Gastrocnemius medialis (tissue), 4 donors: ENCODE measurements around the gene NCOA6. TPM values are rescaled to one million over a fixed set of nuclear protein-coding genes. Genes with fewer than 3 reads are reported as not detected.
"Not testable (repeated sequence)": the region's sequence is repeated elsewhere in the genome, so short reads cannot be mapped to it uniquely, and the experiment has no call there.

Source experiments
- ATAC-seq, 2 donors: fragments of 150-250 bp; one replicate each; pipeline ENCODE4 v1.9.1; 2016
- DNase-seq, 2 donors: peaks; one replicate each; pipeline ENCODE4 v3.0.0-alpha.2; 2019
- H3K27ac ChIP-seq, 4 donors: fragments of 200-600 bp; sonication (generic); 1 replicate in 1 of 4; 2 replicates in 3 of 4; pipeline ENCODE4 v1.5.1; 2016 to 2018; ENCODE audit warnings: mild to moderate bottlenecking in 2 of 4, moderate library complexity in 1 of 4
- H3K27me3 ChIP-seq, 3 donors: fragments of 200-600 bp; sonication (generic) in 2 of 3; 1 replicate in 1 of 3; 2 replicates in 2 of 3; pipeline versions ENCODE4 v1.5.1 to v1.6.0; 2016 to 2019; ENCODE audit warnings: mild to moderate bottlenecking in 1 of 3, moderate library complexity in 1 of 3
- H3K36me3 ChIP-seq, 2 donors: fragments of 200-600 bp; sonication (generic) in 1 of 2; one replicate each; pipeline ENCODE4 v1.5.1; 2017 to 2018
- H3K4me1 ChIP-seq, 2 donors: fragments of 200-600 bp; sonication (generic) in 1 of 2; one replicate each; pipeline ENCODE4 v1.5.1; 2016 to 2017; ENCODE audit warnings: mild to moderate bottlenecking in 2 of 2
- H3K4me3 ChIP-seq, 4 donors: fragments of 200-600 bp; sonication (generic) in 3 of 4; 1 replicate in 1 of 4; 2 replicates in 3 of 4; pipeline ENCODE4 v1.5.1; 2016 to 2019; ENCODE audit warnings: mild to moderate bottlenecking in 2 of 4
- H3K9me3 ChIP-seq, 3 donors: fragments of 200-600 bp; sonication (generic) in 2 of 3; 1 replicate in 1 of 3; 2 replicates in 2 of 3; pipeline ENCODE4 v1.5.1; 2016 to 2019
- POLR2A ChIP-seq, 2 donors: fragments of 450-650 bp; IDR thresholded peaks; one replicate each; pipeline ENCODE4 v1.6.1; 2017; ENCODE audit warnings: antibody characterized with exemption in 2 of 2, mild to moderate bottlenecking in 2 of 2, moderate library complexity in 2 of 2
- in situ Hi-C, 4 donors: fragments of 200-750 bp; cut with MboI; loops; one replicate each; pipeline versions ENCODE4 v1.15.0 to v1.8.0; 2017; ENCODE audit warnings: low sequenced_read_pairs in 4 of 4
- intact Hi-C: fragments of 100-400 bp; cut with DNase I; formaldehyde crosslinking; loops from one replicate; pipeline ENCODE4 v1.15.1; 2023; ENCODE audit warnings: low total_unique reads
- total RNA-seq, 4 donors: library from RNA; depleted of rRNA; stranded (reverse); fragments of >200 nt; gene quantifications; one replicate each; pipeline versions ENCODE4 v1.1.0 to v1.2.3, GENCODE V29; 2016
- TF ChIP-seq, protein P1 (sequence below), 5 experiments: fragments of 450-650 bp in 3 of 5; fragments of 200-600 bp in 2 of 5; sonication (generic) in 2 of 5; IDR thresholded peaks in 4 of 5; conservative IDR thresholded peaks in 1 of 5; 1 replicate in 4 of 5; 2 replicates in 1 of 5; pipeline ENCODE4 v1.5.1; 2016 to 2019; ENCODE audit warnings: antibody characterized with exemption in 5 of 5, mild to moderate bottlenecking in 3 of 5, moderate library complexity in 3 of 5

NCOA6 gene
- total RNA-seq, 4 donors from 2014 or later, result 10.9 to 12.7 (median 11.6) TPM

DNA sequence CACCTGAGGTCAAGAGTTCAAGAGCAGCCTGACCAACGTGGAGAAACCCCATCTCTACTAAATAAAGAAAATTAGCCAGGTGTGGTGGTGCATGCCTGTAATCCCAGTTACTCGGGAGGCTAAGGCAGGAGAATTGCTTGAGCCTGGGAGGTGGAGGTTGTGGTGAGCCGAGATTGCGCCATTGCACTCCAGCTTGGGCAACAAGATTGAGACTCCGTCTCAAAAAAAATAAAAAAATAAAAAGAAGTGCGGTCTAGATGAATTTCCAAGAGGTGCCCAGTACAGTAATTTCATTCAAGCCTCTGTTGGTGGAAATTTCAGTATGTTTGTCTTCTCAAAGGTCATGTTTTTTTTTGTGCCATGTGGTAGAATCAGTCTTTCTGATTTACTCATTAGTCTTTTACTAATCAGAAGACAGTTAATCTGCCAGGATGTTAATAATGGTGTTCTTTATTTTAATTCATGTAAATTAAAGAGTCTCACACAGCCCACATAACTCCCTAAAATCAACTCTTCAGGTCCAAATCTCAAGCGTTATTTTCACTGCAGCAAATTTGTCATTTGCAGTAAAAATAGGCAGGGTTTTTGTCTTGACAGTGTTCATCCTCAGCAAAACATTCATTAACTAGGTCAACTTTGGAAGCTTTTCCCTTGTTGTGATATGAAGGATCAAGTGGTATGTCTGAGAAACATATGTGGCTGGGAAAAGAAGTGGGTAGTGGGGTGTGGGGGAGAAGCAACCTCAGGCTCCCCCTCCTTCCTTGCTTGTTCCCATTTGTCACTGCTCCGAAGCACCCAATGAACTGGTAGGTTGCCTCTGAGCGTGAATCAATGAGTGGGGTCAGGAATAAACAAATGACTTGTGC lies 108.0 kb downstream of the NCOA6 start:
- TF ChIP-seq, protein P1, sequence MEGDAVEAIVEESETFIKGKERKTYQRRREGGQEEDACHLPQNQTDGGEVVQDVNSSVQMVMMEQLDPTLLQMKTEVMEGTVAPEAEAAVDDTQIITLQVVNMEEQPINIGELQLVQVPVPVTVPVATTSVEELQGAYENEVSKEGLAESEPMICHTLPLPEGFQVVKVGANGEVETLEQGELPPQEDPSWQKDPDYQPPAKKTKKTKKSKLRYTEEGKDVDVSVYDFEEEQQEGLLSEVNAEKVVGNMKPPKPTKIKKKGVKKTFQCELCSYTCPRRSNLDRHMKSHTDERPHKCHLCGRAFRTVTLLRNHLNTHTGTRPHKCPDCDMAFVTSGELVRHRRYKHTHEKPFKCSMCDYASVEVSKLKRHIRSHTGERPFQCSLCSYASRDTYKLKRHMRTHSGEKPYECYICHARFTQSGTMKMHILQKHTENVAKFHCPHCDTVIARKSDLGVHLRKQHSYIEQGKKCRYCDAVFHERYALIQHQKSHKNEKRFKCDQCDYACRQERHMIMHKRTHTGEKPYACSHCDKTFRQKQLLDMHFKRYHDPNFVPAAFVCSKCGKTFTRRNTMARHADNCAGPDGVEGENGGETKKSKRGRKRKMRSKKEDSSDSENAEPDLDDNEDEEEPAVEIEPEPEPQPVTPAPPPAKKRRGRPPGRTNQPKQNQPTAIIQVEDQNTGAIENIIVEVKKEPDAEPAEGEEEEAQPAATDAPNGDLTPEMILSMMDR (IDR thresholded peaks at IDR 0.05 in 4 of 5, conservative IDR thresholded peaks at IDR 0.05 in 1 of 5), result no peak
- no peak for TF ChIP-seq POLR2A (IDR thresholded peaks at IDR 0.05)
- Histone ChIP-seq H3K27ac (no peak overlapping the region), H3K4me1 (peaks cover 8 to 23% of the 10 kb centered on the region in 2 donors), H3K9me3 (no peaks in the 10 kb centered on the region), H3K36me3 (peaks cover 0 to 20% of the 10 kb centered on the region in 2 donors), H3K4me3 (no peak overlapping the region), H3K27me3 (no peaks in the 10 kb centered on the region)
- DNase-seq (no peak), ATAC-seq (no peak)
- intact Hi-C loops, result no loop called here
- in situ Hi-C loops, result loop anchor here in 1 of 4 donors (25.0 kb wide), 1 partner anchor 180 kb away; no protein-coding TSS in a partner anchor

- no peak overlapping the region for H3K4me3 ChIP-seq
- in situ Hi-C loops, result loop anchor here in 1 of 4 donors (25.0 kb wide), 1 partner anchor 180 kb away; no protein-coding TSS in a partner anchor
Observed at GRCh38 chr20:34716921-34717229, 108.6 kb downstream of the NCOA6 start.

DNA sequence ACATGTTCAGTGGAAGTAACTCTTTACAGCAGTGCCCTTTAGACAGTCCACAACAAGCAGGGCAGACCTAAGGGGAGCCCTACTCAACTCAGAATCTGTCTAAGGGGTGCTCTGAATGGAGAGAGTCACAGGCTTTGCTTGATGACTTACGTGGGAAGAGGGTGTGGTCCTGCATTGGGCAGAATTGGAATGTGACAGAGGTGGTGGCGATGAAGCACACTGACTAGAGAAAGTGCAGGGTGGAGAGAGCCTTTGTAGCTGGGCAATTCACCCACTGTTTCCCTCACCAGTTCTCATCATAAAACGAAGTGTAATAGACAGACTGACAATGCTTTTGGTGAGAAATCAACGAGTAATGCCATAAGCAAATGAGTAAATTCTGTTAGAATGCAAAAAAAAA lies 110.1 kb downstream of the NCOA6 start:
- no peaks in the 10 kb centered on the region for H3K27me3 ChIP-seq
- no peaks in the 10 kb centered on the region for H3K9me3 ChIP-seq
- peaks cover 11 to 23% of the 10 kb centered on the region in 2 donors for H3K4me1 ChIP-seq
- ATAC-seq (no peak), DNase-seq (no peak)
- in situ Hi-C loops, result loop anchor here in 1 of 4 donors (25.0 kb wide), 1 partner anchor 178 kb away; no protein-coding TSS in a partner anchor
- peaks cover 0 to 20% of the 10 kb centered on the region in 2 donors for H3K36me3 ChIP-seq
- intact Hi-C loops, result no loop called here
- no peak overlapping the region for H3K4me3 ChIP-seq
- no peak overlapping the region for H3K27ac ChIP-seq
- TF ChIP-seq POLR2A (IDR thresholded peaks at IDR 0.05), result no peak
- TF ChIP-seq, protein P1 (IDR thresholded peaks at IDR 0.05 in 4 of 5, conservative IDR thresholded peaks at IDR 0.05 in 1 of 5), result no peak

More at GRCh38 chr20:34716921-34717229, 108.6 kb downstream of the NCOA6 start:
- H3K27me3 ChIP-seq, result no peaks in the 10 kb centered on the region
- no peak for ATAC-seq
- peaks cover 8 to 23% of the 10 kb centered on the region in 2 donors for H3K4me1 ChIP-seq
- H3K27ac ChIP-seq, result no peak overlapping the region
- intact Hi-C loops, result no loop called here
- DNase-seq, result no peak
- H3K36me3 ChIP-seq, result peaks cover 0 to 20% of the 10 kb centered on the region in 2 donors
- TF ChIP-seq, protein P1 (IDR thresholded peaks at IDR 0.05 in 4 of 5, conservative IDR thresholded peaks at IDR 0.05 in 1 of 5), result no peak
- TF ChIP-seq POLR2A (IDR thresholded peaks at IDR 0.05), result no peak
- no peaks in the 10 kb centered on the region for H3K9me3 ChIP-seq

DNA sequence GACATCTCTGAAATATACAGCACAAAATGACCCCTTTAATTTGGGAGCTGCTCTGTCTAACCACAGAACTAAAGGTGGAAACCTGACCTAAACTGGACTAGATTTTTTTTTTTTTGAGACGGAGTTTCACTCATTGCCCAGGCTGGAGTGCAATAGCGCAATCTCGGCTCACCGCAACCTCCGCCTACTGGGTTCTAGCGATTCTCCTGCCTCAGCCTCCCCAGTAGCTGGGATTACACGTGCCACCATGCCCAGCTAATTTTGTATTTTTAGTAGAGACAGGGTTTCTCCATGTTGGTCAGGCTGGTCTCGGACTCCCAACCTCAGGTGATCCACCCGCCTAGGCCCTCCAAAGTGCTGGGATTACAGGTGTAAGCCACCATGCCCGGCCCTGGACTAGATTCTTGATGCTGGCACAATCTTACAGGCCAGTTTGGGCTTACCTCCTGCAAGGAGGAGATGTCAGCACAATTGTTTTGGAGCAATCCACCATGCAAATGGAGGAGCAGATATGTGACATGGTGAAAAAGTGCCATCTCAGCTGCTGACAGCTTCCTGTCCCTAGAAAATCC lies 111.4 kb downstream of the NCOA6 start:
- peak overlapping the region in 3 of 4 donors; percentile 40 to 61 (median 60) for H3K27ac ChIP-seq

More for the DNA sequence above, 111.4 kb downstream of the NCOA6 start:
- in situ Hi-C loops, result loop anchor here in 1 of 4 donors (5.0 to 25.0 kb wide), 2 partner anchors 42 to 177 kb away; no protein-coding TSS in a partner anchor
- H3K27me3 ChIP-seq, DNase-seq, H3K4me3 ChIP-seq, ATAC-seq, intact Hi-C loops, H3K9me3 ChIP-seq: not testable (repeated sequence)
- peaks cover 0 to 20% of the 10 kb centered on the region in 2 donors for H3K36me3 ChIP-seq
- H3K4me1 ChIP-seq, result peaks cover 10 to 20% of the 10 kb centered on the region in 2 donors
